ENCODE data around the gene CIC.
A peak's percentile ranks its signal among the peaks of the same experiment; 100 is the strongest.

The CIC gene

DNA sequence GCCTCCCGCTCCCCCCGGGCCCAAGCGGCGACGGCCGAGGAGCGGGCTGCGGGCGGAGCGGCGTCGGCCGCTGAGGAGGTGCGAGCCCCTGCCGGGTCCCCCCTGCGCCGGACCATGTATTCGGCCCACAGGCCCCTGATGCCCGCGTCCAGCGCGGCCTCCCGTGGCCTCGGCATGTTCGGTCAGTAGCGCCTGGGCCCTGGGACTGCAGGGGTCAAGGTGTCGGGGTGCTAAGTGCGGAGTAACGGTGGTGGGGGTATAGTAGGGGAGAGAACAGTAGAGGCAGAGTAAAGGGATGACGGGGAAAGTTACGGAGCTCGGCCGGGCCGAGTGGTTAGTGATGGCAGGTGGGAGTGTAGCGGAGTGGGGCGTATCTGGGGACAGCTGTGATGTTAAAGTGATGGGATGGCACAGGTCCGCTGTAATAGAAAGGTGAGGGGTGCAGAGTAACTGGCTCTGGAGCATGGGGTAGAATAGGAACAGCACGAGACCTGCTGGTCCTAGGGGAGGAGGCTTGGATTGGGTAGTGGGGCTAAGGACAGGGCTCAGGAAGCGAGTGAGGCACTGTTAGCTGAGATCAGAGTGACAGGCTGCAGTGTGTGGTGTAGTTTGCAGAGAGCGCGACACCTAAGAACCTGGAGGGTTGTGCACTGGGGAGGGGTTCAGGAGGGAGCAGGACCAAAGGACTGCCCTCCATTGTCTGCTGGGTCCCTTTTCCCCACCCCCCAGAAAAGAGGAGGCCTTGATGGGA, 15.7 kb downstream of the CIC start:
- DNase-seq (ENCODE audit: low read depth, low spot score): no peak
- TF ChIP-seq, protein P1, sequence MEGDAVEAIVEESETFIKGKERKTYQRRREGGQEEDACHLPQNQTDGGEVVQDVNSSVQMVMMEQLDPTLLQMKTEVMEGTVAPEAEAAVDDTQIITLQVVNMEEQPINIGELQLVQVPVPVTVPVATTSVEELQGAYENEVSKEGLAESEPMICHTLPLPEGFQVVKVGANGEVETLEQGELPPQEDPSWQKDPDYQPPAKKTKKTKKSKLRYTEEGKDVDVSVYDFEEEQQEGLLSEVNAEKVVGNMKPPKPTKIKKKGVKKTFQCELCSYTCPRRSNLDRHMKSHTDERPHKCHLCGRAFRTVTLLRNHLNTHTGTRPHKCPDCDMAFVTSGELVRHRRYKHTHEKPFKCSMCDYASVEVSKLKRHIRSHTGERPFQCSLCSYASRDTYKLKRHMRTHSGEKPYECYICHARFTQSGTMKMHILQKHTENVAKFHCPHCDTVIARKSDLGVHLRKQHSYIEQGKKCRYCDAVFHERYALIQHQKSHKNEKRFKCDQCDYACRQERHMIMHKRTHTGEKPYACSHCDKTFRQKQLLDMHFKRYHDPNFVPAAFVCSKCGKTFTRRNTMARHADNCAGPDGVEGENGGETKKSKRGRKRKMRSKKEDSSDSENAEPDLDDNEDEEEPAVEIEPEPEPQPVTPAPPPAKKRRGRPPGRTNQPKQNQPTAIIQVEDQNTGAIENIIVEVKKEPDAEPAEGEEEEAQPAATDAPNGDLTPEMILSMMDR (IDR thresholded peaks at IDR 0.05; ENCODE audit: low read depth, low read length): no peak
- peak overlapping the region; percentile 69 for H3K4me3 ChIP-seq (ENCODE audit: low read depth, low read length)
- in situ Hi-C loops (cut with HindIII; ENCODE audit: low sequenced_read_pairs): no loop called here

DNA sequence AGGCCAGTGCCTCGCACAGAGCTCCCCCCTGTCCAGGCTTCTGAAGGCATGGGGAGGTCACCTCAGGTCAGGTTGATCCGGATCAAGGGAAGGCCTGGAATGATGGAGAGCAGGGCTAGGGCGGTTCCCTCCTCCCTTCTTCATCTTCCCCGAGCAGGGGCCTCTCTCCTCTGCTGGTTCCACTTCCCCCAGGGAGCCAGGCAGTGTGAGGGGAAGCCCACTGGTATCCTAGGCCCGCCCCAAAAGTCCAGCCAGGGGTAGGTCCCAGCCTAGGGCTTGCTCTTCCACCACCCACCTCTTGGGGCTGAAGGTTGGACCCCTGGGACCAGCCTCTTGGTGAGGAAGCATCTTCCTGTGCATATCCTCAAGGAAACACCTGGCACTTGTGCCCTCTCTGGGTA, 16.5 kb downstream of the CIC start:
- in situ Hi-C loops (cut with HindIII; ENCODE audit: low sequenced_read_pairs): no loop called here
- TF ChIP-seq, protein P1 (IDR thresholded peaks at IDR 0.05; ENCODE audit: low read depth, low read length): no peak
- H3K4me3 ChIP-seq (ENCODE audit: low read depth, low read length): peak overlapping the region; percentile 69

DNA sequence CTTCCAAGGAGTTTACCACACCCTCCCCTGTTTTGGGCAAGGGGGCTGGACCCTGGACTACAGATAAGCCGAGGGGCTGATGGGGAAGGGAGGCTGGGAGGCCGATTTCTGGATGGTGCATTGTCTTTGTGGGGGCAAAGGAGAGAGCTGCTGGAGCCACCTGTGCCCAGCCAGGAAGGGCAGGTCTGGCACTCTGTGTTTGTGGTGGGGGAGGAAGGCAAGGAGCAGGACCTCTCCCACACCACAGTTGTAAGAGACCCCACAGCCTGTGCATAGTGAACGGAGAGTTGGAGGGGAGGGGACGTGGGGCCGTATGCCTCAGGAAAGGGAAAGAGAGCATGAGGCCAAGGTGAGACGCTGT, 16.9 kb downstream of the CIC start:
- no peak for DNase-seq (ENCODE audit: low read depth, low spot score)
- H3K4me3 ChIP-seq (ENCODE audit: low read depth, low read length): peak overlapping the region; percentile 69
- TF ChIP-seq, protein P1 (IDR thresholded peaks at IDR 0.05; ENCODE audit: low read depth, low read length): no peak
- in situ Hi-C loops (cut with HindIII; ENCODE audit: low sequenced_read_pairs): no loop called here

More for the DNA sequence above, 16.5 kb downstream of the CIC start:
- DNase-seq (ENCODE audit: low read depth, low spot score): no peak

DNA sequence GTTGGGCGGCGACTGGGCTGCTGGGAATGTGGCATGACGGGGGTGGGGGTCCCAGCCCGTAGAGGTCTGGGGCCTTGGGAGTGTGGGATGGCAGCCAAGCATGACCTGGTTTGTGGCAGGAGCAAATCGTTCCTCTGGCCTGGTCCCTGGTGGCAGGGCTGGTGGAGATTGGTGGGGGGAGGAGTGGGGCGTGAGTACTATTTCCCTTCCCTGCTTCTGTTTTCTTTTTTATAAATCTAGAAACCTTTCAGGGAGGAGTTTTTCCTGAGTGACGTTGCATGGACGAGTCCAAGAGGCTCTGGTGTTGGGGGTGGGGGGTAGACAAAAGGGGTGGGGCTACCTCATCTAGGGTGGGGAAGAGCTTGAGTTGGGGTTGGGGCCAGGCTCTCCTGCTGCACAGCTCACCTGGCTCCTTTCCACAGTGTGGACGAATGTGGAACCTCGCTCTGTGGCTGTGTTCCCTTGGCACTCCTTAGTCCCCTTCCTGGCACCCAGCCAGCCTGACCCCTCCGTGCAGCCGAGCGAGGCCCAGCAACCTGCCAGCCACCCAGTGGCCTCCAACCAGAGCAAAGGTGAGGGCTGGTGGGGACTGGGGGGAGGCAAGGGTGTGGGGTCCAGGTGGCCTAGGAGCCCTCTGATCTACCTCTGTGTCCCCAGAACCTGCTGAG, 17.4 kb downstream of the CIC start:
- peak overlapping the region; percentile 69 for H3K4me3 ChIP-seq (ENCODE audit: low read depth, low read length)
- in situ Hi-C loops (cut with HindIII; ENCODE audit: low sequenced_read_pairs): no loop called here
- TF ChIP-seq, protein P1 (IDR thresholded peaks at IDR 0.05; ENCODE audit: low read depth, low read length): no peak
- peak; percentile 48 for DNase-seq (ENCODE audit: low read depth, low spot score)

DNA sequence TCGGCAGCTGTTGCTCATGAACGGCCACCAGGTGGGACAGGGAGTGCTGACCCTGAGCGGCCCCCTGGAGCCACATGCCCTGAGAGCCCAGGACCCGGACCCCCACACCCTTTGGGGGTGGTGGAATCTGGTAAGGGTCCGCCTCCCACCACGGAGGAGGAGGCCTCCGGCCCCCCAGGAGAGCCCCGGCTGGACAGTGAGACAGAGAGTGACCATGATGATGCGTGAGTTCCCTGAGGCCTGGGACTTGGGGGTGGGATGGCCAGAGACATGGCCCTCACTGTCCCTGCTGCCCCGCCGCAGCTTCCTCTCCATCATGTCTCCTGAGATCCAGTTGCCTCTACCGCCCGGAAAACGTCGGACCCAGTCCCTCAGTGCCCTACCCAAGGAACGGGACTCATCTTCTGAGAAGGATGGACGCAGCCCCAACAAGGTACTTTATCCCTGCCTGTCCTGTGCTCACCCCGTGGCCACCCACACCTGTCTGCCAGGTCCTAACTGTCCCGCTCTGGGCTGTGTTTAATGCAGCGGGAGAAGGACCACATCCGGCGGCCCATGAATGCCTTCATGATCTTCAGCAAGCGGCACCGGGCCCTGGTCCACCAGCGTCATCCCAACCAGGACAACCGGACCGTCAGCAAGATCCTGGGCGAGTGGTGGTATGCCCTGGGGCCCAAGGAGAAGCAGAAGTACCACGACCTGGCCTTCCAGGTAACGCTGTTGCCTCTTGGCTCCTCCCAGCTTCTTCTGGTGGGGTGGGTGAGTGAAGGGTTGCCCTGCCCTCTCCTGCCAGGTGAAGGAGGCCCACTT, 18.2 kb downstream of the CIC start:
- no peak overlapping the region for H3K4me3 ChIP-seq (ENCODE audit: low read depth, low read length)
- no peak for DNase-seq (ENCODE audit: low read depth, low spot score)
- TF ChIP-seq, protein P1 (IDR thresholded peaks at IDR 0.05; ENCODE audit: low read depth, low read length): no peak
- in situ Hi-C loops (cut with HindIII; ENCODE audit: low sequenced_read_pairs): no loop called here

DNA sequence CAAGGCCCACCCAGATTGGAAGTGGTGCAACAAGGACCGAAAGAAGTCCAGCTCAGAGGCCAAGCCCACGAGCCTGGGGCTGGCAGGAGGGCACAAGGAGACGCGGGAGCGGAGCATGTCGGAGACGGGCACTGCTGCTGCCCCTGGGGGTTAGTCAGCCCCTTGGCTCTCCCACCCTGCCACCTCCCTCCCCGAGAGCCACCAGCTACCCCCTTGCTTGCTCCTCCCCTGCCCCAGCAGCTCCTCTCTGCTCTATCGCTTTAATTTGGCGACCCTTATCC, 18.7 kb downstream of the CIC start:
- TF ChIP-seq, protein P1 (IDR thresholded peaks at IDR 0.05; ENCODE audit: low read depth, low read length): no peak
- in situ Hi-C loops (cut with HindIII; ENCODE audit: low sequenced_read_pairs): no loop called here
- no peak for DNase-seq (ENCODE audit: low read depth, low spot score)
- H3K4me3 ChIP-seq (ENCODE audit: low read depth, low read length): no peak overlapping the region
